Fibroblast of skin of left quadriceps (primary cell): ENCODE measurements around the gene PCID2.
"Not testable (repeated sequence)": the region's sequence is repeated elsewhere in the genome, so short reads cannot be mapped to it uniquely, and the experiment has no call there.

Experiments used
- DNase-seq, 2 experiments: peaks; one replicate each; pipeline ENCODE4 v3.0.0-alpha.2; 2013; ENCODE audit warnings: low read depth in 2 of 2

Gene PCID2

DNA sequence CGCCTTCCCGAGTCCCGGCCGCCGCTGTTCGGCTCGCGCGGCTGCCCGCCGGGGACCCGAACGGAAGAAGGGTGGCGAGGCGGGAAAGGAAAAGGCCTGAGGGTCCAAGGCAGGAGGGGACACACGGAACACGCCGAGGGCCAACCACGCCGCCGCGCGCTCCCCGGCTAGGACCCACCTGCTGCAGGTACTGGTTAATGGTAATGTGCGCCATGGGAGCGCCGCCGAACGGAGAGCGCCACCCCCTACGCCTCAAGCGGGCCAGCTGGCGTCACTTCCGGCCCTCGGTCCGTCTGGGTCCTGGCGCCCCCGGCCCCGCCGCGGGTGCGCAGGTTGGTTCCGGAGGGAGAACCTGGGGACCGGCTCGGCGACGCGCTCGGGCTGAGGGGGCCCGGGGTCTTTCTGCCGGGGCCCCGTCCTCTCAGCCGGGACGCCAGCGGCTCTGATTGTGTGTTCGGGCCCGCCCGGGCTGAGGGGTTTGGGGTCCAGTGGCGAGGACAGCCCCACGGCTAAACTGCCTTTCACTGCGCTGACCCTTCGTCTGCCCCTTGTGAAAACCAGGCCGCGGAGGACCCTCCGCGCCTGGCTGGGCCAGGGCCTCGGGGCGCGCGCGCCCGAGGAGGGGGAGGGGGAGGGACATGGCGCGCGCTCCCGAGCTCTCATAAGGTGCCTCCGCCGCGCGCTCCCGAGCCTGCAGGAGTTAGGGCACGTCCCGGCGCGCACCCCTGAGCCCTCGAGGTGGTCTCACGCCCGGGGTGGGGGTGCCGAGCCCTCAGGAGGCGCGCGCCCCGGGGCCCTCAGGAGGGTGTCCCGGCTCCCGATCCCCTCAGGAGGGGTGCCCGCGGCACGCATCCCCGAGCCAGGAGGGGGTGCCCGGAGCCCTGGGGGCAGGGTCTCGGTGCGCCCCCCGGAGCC is at the start of gene PCID2:
Gene PCID2 (minus strand): TSS at position 249 of the 915 bp plus-strand sequence. CDS start 35 bp downstream, at position 214.
- DNase-seq = peak; percentile 73 to 77

DNA sequence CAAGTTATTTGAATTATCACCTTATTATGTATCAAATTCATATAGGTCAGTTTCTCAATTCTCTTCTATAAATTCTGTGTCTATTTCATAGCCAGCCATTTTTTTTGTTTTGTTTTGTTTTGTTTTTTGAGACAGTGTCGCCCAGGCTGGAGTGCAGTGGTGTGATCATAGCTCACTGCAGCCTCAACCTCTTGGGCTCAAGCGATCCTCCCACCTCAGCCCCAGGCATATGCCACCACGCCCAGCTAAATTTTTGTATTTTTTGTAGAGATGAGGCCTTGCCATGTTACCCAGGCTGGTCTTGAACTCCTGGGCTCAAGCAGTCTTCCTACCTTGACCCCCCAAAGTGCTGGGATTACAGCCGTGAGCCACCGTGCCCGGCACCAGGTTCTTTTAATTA is 49.4 kb upstream of the PCID2 start:
- DNase-seq = not testable (repeated sequence)

DNA sequence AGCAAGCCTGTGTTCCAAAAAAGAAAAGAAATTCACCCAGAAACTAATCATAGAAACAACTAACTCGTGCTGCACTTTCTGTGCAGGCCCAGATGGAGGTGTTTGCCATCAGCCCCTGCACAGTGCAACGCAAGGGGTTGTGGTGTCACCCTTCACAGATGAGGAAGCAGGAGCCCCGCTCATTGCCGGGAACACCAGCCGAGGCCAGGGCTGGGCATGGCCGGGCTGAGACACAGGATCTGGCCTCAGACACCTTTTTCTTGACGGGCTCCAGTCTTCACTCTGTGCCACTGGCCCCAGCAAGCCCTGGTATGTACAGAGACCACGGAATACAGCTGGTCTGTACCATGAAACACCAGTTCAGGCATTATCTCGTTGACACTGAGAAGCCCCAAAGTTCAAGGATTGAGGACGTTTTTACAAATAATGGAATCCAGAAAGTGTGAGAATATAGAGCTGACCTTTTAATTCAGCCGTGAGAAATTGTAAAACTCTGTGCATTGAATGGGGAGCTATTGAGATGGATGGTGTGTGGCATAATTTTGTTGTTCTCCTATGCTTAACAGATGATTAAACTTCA is 44.1 kb upstream of the PCID2 start:
- DNase-seq = no peak

DNA sequence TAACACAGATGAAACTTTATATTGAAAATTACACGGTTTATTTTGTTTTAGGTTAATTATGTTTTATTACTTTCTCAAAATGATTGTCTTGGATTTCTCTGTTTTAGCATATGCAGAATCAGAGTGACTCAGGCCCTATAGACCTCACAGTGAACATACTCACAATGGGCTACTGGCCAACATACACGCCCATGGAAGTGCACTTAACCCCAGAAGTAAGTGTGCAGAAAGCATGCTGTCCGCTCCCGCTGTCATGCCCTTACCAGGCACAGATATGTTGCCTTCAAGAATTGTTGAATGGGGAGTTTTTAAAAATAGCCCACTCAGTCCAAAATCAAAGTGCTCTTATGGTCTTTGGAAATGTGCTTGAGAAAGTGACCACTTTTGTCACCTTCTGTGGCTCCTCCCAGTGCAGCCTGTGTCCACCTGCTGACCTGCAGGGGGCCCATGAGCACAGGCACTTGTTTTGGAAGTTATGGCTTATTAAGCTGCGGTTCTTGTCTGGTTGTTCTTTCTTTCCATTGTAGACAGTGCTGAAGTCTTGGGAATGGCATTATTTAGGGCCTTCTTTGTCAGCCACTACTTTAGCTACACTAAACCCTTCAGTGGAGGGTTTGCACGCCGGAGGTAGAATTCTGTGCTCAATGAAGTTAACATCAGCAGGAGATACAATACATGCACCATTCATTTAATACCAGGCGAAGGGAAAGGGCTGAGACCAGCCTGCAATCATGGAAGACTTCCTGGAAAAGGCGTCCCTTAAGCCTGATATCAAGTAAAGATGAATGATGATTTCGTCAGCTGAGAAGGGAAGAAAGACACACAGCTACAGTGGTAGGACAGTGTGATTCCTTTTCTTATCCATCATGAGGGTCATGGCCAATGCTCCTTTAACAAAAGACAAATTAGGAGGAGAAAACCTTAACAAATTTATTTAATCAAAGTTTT is 37.7 kb upstream of the PCID2 start:
- DNase-seq = no peak

DNA sequence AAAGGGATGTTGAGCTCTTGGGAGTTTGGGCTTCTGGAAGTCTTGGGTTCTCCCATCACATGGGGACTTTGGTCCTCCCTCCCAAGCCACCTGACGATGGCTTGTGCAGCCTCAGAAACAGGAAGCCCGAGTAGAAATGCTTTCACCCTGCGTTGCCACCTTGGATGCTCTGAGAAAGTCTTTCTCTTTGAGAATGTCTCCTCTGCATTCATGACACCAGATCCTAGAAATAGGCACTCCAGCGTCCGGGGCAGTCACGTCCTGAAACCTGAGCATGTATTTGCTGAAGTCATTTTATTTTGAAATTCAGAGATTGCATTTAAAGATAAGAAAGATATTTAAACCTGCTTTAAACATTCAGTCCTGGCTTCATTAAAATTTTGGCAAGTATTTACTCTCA is 35.4 kb upstream of the PCID2 start:
- no peak for DNase-seq

DNA sequence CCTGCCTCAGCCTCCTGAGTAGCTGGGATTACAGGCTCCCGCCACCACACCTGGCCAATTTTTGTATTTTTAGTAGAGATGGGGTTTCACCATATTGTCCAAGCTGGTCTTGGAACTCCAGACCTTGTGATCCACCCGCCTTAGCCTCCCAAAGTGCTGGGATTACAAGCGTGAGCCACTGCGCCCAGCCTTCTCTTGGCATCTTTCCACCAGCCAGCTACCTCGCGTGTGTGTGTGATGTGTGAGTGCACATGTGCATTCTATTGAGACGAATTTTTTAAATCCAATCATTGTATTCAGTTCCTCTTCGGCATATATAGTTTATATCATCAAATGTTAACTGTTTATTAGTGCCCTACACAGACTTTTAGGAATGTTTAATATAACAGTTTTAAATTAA is 33.2 kb upstream of the PCID2 start:
- not testable (repeated sequence) for DNase-seq

DNA sequence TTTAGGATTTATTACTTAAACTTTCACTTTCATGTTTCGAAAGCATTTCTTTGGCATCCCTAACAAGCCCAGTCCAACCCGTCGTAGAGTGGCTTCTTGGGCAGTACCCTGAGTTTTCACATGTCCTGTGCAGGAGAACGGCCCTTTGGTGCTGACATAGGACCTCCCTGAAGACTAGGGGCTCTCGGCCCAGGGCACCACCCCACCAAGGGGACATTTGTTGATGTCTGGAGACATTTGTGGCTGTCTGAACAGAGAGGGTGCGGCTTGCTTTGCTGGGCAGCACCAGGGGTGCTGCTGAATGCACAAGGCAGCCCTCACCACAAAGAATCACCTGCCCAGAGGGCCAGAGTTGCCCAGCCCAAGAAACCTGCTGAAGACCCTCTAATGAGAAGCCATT is 31.5 kb upstream of the PCID2 start:
- no peak for DNase-seq

DNA sequence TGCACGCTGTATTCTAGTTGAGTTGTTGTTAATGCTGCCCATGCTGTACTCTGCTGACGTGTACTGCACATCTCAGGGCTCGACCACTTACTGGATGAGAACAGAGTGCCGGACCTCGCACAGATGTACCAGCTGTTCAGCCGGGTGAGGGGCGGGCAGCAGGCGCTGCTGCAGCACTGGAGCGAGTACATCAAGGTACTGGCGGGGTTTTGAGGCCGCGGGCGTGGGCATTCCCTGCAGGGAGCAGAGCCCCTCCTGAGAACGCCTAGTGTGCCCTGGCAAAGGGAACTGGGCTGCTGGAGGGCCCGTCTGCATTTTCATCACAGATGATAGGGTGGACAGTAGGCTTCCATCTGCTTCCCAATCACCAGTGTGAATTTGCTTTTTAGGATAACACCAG is 30.9 kb upstream of the PCID2 start:
- no peak for DNase-seq

DNA sequence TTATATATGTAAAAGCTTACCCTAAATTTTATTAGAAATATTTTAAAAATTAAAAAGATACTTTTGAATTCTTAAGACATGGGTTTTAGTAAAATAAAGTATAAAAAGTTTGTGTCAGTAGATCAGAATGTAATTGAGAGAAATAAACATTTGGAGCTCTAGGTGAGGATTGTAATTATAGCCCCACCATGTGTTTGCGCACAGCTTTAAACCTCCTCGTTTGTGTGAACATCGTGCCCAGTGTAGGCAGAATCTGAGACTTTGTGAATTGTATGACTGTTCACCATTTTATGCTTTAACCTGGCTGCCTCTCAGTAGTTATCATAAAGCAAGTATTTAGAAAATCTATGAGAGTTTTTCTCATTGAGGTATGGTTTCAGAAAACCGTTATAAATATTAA is 30.1 kb upstream of the PCID2 start:
- DNase-seq = no peak

DNA sequence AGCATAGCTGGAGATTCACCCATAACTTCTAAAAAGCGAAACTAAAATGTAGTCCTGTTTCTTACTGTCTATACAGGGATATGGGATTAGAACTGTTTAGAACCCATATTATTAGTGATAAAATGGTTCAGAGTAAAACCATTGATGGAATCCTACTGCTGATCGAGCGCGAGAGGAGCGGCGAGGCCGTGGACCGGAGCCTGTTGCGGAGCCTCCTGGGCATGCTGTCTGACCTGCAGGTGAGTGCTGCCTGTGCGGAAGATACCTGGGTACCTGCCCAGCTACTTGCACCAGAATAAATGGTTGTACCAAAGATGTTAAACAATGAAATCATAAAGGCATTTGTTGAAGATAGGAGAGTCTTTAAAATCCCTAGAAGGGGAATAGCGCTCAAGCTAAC is 24.6 kb upstream of the PCID2 start:
- DNase-seq = no peak

DNA sequence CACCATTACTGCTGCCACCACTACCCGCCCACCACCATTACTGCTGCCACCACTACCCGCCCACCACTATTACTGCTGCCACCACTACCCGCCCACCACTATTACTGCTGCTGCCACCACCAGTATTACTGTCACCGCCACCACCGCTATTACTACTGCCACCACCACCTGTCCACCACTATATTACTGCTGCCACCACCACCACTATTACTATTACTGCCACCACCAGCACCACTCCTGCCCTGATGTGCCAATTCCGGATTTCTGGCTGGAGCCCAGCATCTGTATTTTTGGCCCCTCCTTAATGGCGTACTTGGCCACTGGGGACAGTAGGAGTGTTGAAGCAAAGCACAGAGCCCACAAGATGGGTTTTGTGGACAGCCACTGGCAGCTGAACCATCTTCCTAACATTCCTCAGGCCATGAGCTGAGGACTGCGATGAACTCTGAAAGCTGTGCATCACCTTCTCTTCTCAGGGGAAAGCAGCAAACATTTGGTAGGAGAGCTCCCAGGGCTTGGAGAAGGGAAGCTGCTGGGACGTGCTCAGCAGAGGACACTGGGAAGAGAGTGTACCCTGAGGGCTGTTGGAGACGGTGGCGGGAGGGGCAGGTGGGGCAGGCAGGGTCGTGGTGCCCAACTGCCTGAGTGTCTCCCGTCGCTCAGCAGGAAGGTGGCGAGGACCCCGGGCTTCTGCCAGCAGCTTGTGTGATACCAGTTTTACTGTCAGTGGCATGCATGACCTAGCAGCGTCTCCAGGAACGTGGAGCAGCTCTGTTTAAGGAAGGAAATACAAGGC is 23.9 kb upstream of the PCID2 start:
- no peak for DNase-seq

DNA sequence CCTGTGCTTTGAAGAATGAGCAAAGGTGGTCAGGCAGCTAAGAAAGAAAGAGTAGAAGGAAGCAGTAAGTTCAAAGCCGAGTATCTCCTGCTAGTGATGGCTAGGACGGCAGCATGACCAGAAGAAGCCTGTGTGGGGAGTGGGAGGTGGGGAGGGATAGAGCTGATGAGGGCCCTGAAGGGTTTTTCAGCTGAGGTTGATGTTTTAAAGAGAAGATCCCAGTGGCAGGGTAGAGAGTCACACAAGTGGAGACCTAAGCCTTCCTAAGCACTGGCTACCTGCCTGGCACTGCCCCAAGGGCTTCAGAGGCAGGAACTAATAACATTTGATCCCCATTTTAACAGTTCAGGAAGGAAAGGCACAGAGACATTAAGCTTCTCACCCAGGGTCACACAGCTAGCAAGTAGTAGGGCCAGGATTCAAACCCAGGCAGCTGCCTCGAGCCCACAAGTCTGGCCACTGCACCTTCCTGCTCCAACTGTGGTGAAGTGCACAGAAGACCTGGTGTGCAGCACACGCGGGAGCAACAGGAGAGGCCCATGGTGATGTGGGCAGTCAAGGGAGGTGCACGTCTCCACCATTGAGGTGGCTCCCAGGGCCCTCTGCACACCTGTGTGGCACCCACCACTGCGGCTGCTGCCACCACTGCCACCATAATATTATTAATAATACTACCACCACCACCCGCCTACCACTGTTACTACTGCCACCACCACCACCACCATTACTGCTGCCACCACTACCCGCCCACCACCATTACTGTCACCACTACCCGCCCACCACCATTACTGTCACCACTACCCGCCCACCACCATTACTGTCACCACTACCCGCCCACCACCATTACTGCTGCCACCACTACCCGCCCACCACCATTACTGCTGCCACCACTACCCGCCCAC is 23.1 kb upstream of the PCID2 start:
- DNase-seq = no peak

DNA sequence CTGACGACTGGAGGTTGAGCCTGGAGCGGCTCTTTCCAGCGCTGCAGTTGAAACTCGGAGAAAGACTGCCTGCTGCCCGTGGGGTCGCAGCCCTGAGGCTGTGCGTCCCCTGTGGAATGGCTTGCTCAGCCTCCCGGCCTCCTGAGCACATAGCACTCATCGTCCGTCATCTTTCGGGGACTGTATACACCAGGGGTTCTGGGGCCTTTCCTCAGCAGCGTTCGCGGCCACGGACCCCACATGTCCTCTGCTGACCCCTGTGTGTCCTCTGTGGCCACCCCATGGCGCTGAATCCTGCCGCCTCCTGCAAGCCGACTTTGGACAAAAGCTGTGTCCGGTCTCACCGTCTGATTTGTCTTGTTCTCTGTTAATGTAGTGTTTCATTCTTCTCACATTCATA is 21.3 kb upstream of the PCID2 start:
- DNase-seq = no peak

DNA sequence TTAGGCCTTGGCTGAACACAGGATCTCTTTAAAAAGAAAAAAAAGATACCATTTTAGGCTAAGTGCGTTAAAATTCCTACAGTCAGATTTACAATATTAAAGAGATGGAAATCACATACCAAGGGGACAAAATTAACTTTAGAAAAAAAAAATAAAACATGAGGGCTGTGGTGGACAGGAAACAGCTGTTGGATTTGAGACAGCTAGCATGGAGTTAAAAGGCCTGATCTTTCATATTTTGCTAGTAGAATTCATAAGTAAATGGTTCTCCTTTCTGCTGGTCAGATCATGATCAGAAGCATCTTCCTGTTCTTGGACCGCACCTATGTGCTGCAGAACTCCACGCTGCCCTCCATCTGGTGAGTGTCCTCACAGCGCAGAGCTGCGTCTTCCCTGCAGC is 20.7 kb upstream of the PCID2 start:
- DNase-seq = no peak

DNA sequence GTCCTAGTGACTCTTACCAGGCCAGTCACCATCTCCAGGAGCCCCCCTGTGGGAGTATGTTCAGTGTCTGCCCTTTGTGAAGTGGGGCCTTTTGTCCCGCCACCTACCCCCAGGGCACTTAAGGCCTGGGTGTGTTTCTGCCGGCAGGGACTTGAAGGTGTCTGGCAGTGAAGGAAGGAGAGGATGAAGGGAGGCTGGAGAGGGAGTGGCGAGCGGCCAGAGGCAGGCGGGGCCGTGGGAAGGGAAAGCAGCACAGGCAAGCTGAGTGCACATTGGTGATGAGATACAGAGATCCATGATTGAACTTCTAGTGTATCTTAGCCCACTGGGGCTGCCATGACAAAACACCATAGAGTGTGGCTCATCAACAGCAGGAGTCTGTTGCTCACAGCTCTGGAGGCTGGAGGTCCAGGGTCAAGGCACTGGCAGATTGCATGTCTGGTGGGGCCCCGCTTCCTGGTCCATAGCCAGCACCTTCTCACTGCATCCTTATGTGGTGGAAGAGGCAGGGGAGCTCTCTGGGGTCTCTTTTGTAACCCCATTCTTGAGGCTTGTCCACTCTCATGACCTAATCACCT is 18.5 kb upstream of the PCID2 start:
- DNase-seq = no peak

DNA sequence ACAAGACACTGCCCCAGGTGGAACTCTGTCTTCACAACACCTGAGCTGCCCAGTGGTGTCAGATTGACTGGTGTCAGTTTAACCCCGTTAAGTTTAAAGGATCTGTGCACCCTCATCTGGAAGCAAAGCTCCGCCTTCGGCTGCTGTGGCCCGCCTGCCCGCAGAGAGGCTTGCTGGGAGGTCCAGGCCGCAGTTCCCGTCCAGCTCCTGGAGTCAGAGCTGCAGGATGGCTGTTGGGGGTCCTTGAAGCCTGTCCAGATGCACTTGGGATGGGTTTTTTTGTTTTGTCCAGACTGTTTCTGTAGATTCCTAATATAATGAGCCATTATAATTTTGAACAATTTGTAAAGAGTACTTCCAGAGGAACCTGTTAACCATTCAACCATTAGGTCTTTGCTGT is 17.0 kb upstream of the PCID2 start:
- DNase-seq = no peak

DNA sequence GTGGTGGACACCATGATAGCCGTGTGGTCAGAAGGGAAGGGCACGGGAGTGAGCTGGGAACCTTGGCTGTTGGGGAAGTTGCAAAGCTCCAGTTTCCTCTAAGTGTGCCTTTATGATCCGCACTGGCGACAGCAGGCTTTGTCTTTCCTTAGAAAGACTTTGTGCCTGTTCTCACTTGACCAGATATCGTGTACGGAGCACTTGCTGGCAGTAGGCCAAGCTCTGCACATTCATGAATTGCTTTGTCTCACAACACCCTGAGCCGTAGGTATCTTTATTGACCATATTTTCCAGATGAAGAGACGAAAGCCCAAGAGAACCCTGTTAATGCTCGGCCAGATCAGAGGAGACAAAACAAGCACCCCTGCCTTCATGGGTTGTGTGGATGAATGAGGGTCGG is 16.0 kb upstream of the PCID2 start:
- no peak for DNase-seq

DNA sequence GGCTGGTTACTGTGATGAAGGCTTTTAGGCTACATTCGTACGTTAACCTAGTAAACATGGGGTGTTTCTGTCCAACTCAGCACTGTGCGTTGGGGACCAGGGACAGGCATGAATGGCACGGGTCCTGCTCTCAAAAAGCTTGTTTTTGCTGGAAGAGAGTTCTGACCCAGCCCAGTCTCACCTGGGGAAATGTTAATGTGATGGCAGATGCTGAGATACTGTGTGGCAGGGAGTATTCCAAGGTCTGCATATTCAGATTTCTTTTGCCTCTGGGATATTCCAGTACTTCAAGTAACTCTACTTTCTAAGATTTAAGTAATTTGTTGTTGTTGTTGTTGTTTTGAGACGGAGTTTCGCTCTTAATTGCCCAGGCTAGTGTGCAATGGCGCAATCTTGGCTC is 14.6 kb upstream of the PCID2 start:
- DNase-seq = no peak

DNA sequence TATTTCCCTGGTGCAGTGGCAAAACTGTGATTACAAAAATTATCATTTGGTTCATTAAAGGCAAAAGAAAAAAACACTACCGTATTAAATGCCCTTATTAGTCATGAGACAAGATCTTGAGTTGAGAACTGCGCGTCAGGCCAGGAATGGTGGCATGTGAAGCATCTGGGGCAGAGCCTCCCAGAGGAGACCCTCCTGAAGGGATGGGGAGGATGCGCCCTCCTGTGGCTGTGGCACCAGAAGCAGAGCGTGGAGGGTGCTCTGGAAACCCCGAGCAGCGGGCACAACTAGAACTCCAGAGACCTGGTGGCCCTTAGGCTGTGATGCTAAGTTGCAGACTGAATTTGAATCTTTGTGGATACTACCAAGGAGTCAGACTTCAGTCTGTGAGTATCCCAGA is 12.4 kb upstream of the PCID2 start:
- no peak for DNase-seq

DNA sequence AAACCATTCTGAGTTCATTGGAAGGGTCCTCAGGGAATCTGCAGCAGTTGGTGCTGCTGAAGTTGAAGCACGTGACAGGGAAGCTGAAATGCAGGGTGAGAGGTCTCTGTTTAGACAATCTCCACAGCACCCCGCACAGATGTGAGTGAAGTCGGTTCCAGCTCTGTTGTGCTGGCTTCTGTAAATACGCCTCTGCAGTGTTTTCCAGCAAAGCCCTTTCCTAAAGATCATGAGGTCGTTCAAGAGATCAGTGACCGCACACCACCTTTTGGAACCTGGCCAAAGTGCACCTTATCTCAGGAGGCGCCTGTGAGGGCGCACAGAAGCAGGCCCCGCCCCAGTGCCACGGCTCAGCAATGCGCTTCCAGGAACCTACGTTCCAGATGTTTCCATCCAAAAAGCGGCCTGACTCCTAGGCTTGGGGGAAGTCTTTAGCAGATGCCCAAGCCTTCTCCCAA is 11.7 kb upstream of the PCID2 start:
- DNase-seq = no peak
